GM19468 (cell line): ENCODE data around the gene PCDH18.

Experiments
- ATAC-seq: cut with Tn5 transposase; IDR thresholded peaks from one replicate; pipeline ENCODE4 v1.9.1; 2021; ENCODE audit warnings: mild to moderate bottlenecking, moderate library complexity, moderate number of reproducible peaks; ENCODE audit not compliant: unreplicated experiment; ENCODE audit errors: extremely low read depth

The PCDH18 gene

DNA sequence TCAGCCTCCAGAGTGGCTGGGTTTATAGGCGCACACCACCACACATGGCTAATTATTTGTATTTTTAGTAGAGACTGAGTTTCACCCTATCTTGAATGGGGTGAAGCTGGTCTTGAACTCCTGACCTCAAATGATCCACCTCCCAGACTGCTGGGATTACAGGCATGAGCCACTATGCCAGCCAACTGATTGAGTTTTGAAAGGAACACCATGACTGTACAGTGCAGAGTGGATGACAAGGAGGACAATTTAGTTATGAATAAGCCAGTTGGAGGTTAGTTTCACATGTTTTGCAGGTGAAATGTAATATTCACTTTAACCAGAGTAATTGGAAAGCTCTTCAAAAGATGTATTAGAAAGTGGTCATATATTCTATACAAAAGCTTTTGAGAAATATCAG lies 60.8 kb downstream of the PCDH18 start:
- ATAC-seq, result no peak

DNA sequence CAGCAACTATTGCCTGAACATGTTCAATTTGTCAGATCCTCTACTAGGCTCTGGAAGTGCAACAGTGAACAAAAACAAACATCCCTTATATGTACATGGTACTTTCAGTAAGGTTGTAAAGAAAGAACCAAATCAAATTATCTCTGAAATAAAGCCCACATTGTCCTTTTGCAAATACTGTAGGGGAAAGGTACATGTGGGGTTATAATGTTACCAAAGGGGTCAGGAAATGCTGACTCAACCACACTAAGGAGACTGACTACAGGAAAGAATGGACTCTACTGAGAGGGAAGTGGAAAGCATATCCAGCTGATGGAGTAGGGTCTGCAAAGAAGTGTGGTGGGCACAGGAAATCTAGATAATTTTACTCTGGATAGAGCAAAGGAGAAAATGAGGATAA lies 61.5 kb downstream of the PCDH18 start:
- no peak for ATAC-seq
